SK-N-SH (cell line): ENCODE measurements around the gene NUP88. TPM values are rescaled to one million over a fixed set of nuclear protein-coding genes. Genes with fewer than 3 reads are reported as not detected.

Experiments used
- CTCF ChIA-PET: fragments of 300-600, 350-600 bp; formaldehyde crosslinking; extraction: SDS; loops from one replicate; lab custom pipeline; 2021; lab: Yijun Ruan, JAX
- POLR2A ChIA-PET: fragments of 350-600 bp; sonication (Branson Sonifier 250); formaldehyde crosslinking; extraction: SDS; loops from one replicate; lab custom pipeline; 2020; ENCODE audit warnings: antibody characterized with exemption, inconsistent platforms; lab: Yijun Ruan, JAX
- DNase-seq: peaks from one replicate; pipeline ENCODE4 v3.0.0; 2012
- H2AFZ ChIP-seq: fragments of 200-600 bp; sonication (generic); 2 replicates; pipeline ENCODE4 v1.8.1; 2016; ENCODE audit warnings: antibody characterized with exemption, mild to moderate bottlenecking, low read depth
- H3F3A ChIP-seq: fragments of 200-600 bp; sonication (generic); replicated peaks from 2 replicates; pipeline ENCODE3; 2016; ENCODE audit warnings: antibody characterized with exemption, mild to moderate bottlenecking; ENCODE audit not compliant: insufficient read depth
- H3K27ac ChIP-seq, 2 experiments: fragments of 200-500 bp in 1 of 2; fragments of 200-600 bp in 1 of 2; sonication (Bioruptor generic) in 1 of 2; sonication (generic), shearing (Covaris generic) in 1 of 2; 2 replicates each; pipeline versions ENCODE4 v1.5.1 to v1.6.1; 2014 to 2016; ENCODE audit warnings: low read depth in 2 of 2, inconsistent platforms in 1 of 2, low read length in 1 of 2, mild to moderate bottlenecking in 1 of 2, mixed read lengths in 1 of 2
- H3K27me3 ChIP-seq: fragments of 200-600 bp; sonication (generic), shearing (Covaris generic); 2 replicates; pipeline ENCODE4 v1.6.1; 2016; ENCODE audit warnings: mixed run types; ENCODE audit not compliant: insufficient read depth
- H3K36me3 ChIP-seq, 2 experiments: fragments of 200-500 bp in 1 of 2; fragments of 200-600 bp in 1 of 2; sonication (Bioruptor generic) in 1 of 2; sonication (generic) in 1 of 2; replicated peaks in 1 of 2; 2 replicates each; pipeline versions ENCODE3 to v1.5.1; 2014 to 2016; ENCODE audit warnings: low read length in 1 of 2, mild to moderate bottlenecking in 1 of 2; ENCODE audit not compliant: insufficient read depth in 2 of 2, control insufficient read depth in 1 of 2
- H3K4me1 ChIP-seq, 2 experiments: fragments of 200-500 bp in 1 of 2; fragments of 200-600 bp in 1 of 2; sonication (Bioruptor generic) in 1 of 2; sonication (generic), shearing (Covaris generic) in 1 of 2; 2 replicates each; pipeline versions ENCODE4 v1.5.1 to v1.6.1; 2014 to 2016; ENCODE audit warnings: low read depth in 1 of 2, low read length in 1 of 2, mixed run types in 1 of 2; ENCODE audit not compliant: insufficient read depth in 2 of 2, control insufficient read depth in 1 of 2
- H3K4me2 ChIP-seq: fragments of 200-600 bp; sonication (generic), shearing (Covaris generic); 2 replicates; pipeline ENCODE4 v1.6.1; 2017; ENCODE audit warnings: mixed run types
- H3K4me3 ChIP-seq, 2 experiments: fragments of 200-500 bp in 1 of 2; fragments of 200-600 bp in 1 of 2; sonication (Bioruptor generic) in 1 of 2; sonication (generic), shearing (Covaris generic) in 1 of 2; 2 replicates each; pipeline versions ENCODE4 v1.5.1 to v1.8.1; 2014 to 2016; ENCODE audit warnings: low read depth in 2 of 2, inconsistent platforms in 1 of 2, low read length in 1 of 2, mild to moderate bottlenecking in 1 of 2, mixed read lengths in 1 of 2, moderate library complexity in 1 of 2
- H3K79me2 ChIP-seq: fragments of 200-600 bp; sonication (generic); 2 replicates; pipeline ENCODE4 v1.8.1; 2017; ENCODE audit warnings: mild to moderate bottlenecking; ENCODE audit not compliant: insufficient read depth
- H3K9ac ChIP-seq: fragments of 200-600 bp; sonication (generic); 2 replicates; pipeline ENCODE4 v1.6.1; 2017; ENCODE audit warnings: mixed run types
- H3K9me2 ChIP-seq: fragments of 200-600 bp; sonication (generic); 2 replicates; pipeline ENCODE4 v1.6.1; 2017; ENCODE audit warnings: mixed run types
- H3K9me3 ChIP-seq: fragments of 200-600 bp; sonication (generic); 2 replicates; pipeline ENCODE4 v1.6.1; 2017; ENCODE audit warnings: mixed run types, mild to moderate bottlenecking, moderate library complexity
- H4K20me1 ChIP-seq: fragments of 200-600 bp; sonication (generic); 2 replicates; pipeline ENCODE4 v1.6.1; 2017; ENCODE audit warnings: mild to moderate bottlenecking, mixed run types; ENCODE audit not compliant: insufficient read depth
- FOSL2 ChIP-seq: IDR thresholded peaks from 2 replicates; pipeline ENCODE4 v1.4.0; 2012; ENCODE audit warnings: low read depth, mild to moderate bottlenecking, moderate library complexity, borderline replicate concordance
- NRF1 ChIP-seq: IDR thresholded peaks from 2 replicates; pipeline ENCODE4 v1.6.1; 2012; ENCODE audit warnings: low read depth, mild to moderate bottlenecking, low read length
- POLR2AphosphoS5 ChIP-seq: IDR thresholded peaks from 2 replicates; pipeline ENCODE4 v1.6.1; 2012; ENCODE audit warnings: low read depth, low read length
- RCOR1 ChIP-seq: fragments of 150-350 bp; IDR thresholded peaks from 2 replicates; pipeline ENCODE4 v1.6.1; 2017; ENCODE audit warnings: antibody characterized with exemption, low read length
- REST ChIP-seq: IDR thresholded peaks from 2 replicates; pipeline ENCODE4 v1.6.1; 2012; ENCODE audit warnings: mild to moderate bottlenecking, low read depth, low read length, moderate library complexity
- RXRA ChIP-seq: IDR thresholded peaks from 2 replicates; pipeline ENCODE4 v1.4.0; 2012; ENCODE audit warnings: low read depth, mild to moderate bottlenecking, borderline replicate concordance
- SIN3A ChIP-seq: IDR thresholded peaks from 2 replicates; pipeline ENCODE4 v1.6.1; 2012; ENCODE audit warnings: low read depth, mild to moderate bottlenecking, low read length, moderate library complexity, borderline replicate concordance
- TAF1 ChIP-seq: IDR thresholded peaks from 2 replicates; pipeline ENCODE4 v1.6.1; 2012; ENCODE audit warnings: low read depth, mild to moderate bottlenecking, low read length, moderate library complexity, borderline replicate concordance
- ZBTB33 ChIP-seq: IDR thresholded peaks from 2 replicates; pipeline ENCODE4 v1.4.0; 2012; ENCODE audit warnings: low read depth, borderline replicate concordance
- WGBS: methylation state at CpG from one replicate; pipeline ENCODE4 v1.1.6; 2017; ENCODE audit warnings: low lambda C conversion rate; 5-methylcytosine and 5-hydroxymethylcytosine counted together
- polyA plus RNA-seq, 3 experiments: library from polyadenylated mRNA; depleted of rRNA; stranded (reverse); fragments of >200 nt; gene quantifications; 2 replicates each; pipeline ENCODE4 v1.2.3, GENCODE V29; 2012
- TF ChIP-seq, protein P1 (sequence below): IDR thresholded peaks from 2 replicates; pipeline ENCODE4; 2012
- TF ChIP-seq, protein P2 (sequence below): fragments of 200-600 bp; sonication (generic); IDR thresholded peaks from 2 replicates; pipeline ENCODE4 v1.6.1; 2017; ENCODE audit warnings: antibody characterized with exemption, mild to moderate bottlenecking, moderate library complexity
- TF ChIP-seq, protein P3 (sequence below): IDR thresholded peaks from 2 replicates; pipeline ENCODE4 v1.4.0; 2012; ENCODE audit warnings: low read depth, borderline replicate concordance
- TF ChIP-seq, protein P4 (sequence below): fragments of 150-350 bp; IDR thresholded peaks from 2 replicates; pipeline ENCODE4 v1.6.1; 2016; ENCODE audit warnings: mild to moderate bottlenecking, low read depth, low read length

The NUP88 gene
- polyA plus RNA-seq, 1 of the 3 experiments (the other 2 are of a cell fraction), result 54.1 TPM

DNA sequence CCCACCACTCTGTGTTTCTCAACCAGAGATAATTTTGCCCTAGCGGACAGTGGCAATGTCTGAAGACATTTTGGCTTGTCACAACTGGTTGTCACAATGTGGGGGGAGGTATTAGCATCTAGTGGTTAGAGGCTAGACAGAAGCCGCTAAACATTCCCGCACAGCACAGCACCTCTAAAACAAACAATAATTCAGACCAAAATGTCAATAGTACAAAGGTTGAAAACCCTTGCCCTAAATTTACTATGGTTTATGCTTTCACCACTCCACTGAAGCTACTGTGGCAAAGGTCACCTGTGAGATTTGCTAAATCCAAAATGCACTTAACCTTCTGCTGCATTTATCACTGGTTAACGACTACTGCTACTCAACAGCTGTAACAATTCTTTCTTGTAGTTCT lies 14.1 kb downstream of the NUP88 start (continued):
- TF ChIP-seq ZBTB33 (no peak), NRF1 (no peak), FOSL2 (no peak), RXRA (no peak)
- TF ChIP-seq, protein P1, sequence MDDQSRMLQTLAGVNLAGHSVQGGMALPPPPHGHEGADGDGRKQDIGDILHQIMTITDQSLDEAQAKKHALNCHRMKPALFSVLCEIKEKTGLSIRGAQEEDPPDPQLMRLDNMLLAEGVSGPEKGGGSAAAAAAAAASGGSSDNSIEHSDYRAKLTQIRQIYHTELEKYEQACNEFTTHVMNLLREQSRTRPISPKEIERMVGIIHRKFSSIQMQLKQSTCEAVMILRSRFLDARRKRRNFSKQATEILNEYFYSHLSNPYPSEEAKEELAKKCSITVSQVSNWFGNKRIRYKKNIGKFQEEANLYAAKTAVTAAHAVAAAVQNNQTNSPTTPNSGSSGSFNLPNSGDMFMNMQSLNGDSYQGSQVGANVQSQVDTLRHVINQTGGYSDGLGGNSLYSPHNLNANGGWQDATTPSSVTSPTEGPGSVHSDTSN, result no peak

DNA sequence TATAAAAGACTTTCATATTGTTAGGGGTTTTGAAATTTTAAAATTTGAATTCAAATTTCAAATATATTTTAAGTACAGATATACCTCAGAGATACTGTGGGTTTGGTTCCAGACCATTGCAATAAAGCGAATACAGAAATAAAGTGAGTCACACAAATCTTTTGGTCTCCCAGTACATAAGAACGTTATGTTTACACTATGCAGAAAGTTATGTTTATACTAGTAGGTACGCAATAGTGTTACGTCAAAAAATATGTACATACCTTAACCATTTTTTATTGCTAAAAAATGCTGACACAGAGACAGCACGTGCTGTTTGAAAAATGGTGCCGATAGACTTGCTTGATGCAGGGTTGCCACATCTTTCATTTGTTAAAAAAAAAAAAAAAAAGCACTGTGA lies 19.7 kb downstream of the NUP88 start:
- Histone ChIP-seq H3K4me1 (no peaks in the 10 kb centered on the region), H3K4me3 (no peak overlapping the region), H3K36me3 (peaks cover 44 to 80% of the 10 kb centered on the region in 2 experiments)
- TF ChIP-seq RXRA (no peak), FOSL2 (no peak), RCOR1 (no peak), SIN3A (no peak), REST (no peak), POLR2AphosphoS5 (no peak), TAF1 (no peak)
- TF ChIP-seq, protein P2, sequence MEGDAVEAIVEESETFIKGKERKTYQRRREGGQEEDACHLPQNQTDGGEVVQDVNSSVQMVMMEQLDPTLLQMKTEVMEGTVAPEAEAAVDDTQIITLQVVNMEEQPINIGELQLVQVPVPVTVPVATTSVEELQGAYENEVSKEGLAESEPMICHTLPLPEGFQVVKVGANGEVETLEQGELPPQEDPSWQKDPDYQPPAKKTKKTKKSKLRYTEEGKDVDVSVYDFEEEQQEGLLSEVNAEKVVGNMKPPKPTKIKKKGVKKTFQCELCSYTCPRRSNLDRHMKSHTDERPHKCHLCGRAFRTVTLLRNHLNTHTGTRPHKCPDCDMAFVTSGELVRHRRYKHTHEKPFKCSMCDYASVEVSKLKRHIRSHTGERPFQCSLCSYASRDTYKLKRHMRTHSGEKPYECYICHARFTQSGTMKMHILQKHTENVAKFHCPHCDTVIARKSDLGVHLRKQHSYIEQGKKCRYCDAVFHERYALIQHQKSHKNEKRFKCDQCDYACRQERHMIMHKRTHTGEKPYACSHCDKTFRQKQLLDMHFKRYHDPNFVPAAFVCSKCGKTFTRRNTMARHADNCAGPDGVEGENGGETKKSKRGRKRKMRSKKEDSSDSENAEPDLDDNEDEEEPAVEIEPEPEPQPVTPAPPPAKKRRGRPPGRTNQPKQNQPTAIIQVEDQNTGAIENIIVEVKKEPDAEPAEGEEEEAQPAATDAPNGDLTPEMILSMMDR, result no peak
- TF ChIP-seq, protein P3, sequence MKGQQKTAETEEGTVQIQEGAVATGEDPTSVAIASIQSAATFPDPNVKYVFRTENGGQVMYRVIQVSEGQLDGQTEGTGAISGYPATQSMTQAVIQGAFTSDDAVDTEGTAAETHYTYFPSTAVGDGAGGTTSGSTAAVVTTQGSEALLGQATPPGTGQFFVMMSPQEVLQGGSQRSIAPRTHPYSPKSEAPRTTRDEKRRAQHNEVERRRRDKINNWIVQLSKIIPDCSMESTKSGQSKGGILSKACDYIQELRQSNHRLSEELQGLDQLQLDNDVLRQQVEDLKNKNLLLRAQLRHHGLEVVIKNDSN, result no peak
- TF ChIP-seq, protein P4, sequence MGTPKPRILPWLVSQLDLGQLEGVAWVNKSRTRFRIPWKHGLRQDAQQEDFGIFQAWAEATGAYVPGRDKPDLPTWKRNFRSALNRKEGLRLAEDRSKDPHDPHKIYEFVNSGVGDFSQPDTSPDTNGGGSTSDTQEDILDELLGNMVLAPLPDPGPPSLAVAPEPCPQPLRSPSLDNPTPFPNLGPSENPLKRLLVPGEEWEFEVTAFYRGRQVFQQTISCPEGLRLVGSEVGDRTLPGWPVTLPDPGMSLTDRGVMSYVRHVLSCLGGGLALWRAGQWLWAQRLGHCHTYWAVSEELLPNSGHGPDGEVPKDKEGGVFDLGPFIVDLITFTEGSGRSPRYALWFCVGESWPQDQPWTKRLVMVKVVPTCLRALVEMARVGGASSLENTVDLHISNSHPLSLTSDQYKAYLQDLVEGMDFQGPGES, result no peak
- TF ChIP-seq, protein P1, result no peak
- TF ChIP-seq, all 33 proteins: peak for 0
- ChIA-PET POLR2A (no interaction called here), CTCF (no interaction called here)
- no peak overlapping the region for H3K27ac ChIP-seq
- no peak overlapping the region for H3K9ac ChIP-seq
- H3K79me2 ChIP-seq, result peaks cover 12% of the 10 kb centered on the region; the same call in 1 of the 2 replicates
- 92% methylated on average over 6 of the region's 6 CpGs for whole genome bisulfite sequencing
- H2AFZ ChIP-seq, result no peak overlapping the region
- H4K20me1 ChIP-seq, result no peaks in the 10 kb centered on the region
- H3F3A ChIP-seq, result no peaks in the 10 kb centered on the region
- no peaks in the 10 kb centered on the region for H3K9me2 ChIP-seq
- H3K27me3 ChIP-seq, result no peaks in the 10 kb centered on the region
- H3K9me3 ChIP-seq, result no peaks in the 10 kb centered on the region
- DNase-seq, result no peak
- no peak overlapping the region for H3K4me2 ChIP-seq
